H1 (cell line): ENCODE measurements around the gene CIROP. TPM values are rescaled to one million over a fixed set of nuclear protein-coding genes. Genes with fewer than 3 reads are reported as not detected.

Experiments
- CTCF ChIA-PET: fragments of 300-600 bp; sonication (Branson Sonifier 250); formaldehyde crosslinking; loops from one replicate; lab custom pipeline; 2021; ENCODE audit not compliant: partially characterized antibody; lab: Charles Lee
- POLR2A ChIA-PET: fragments of 300-600 bp; sonication (Branson Sonifier 250); formaldehyde crosslinking; loops from one replicate; lab custom pipeline; 2021; ENCODE audit warnings: inconsistent platforms; ENCODE audit not compliant: partially characterized antibody; lab: Charles Lee
- DNase-seq, 2 experiments: peaks; one replicate each; pipeline versions ENCODE4 v3.0.0 to v3.0.0-alpha.2; 2010 to 2022; ENCODE audit warnings: low spot score in 2 of 2, low read depth in 1 of 2, mixed read lengths in 1 of 2
- FAIRE-seq: peaks from 2 replicates; lab custom pipeline; 2011; peaks lifted over from hg19 to GRCh38; lab: Jason Lieb, UNC
- H2AFZ ChIP-seq: 2 replicates; pipeline ENCODE4 v1.8.1; 2012; ENCODE audit warnings: low read length, inconsistent platforms
- H2AK5ac ChIP-seq: 2 replicates; pipeline ENCODE4 v1.6.1; 2013; ENCODE audit warnings: low read depth, low read length
- H2BK120ac ChIP-seq: replicated peaks from 2 replicates; pipeline ENCODE3; 2013; ENCODE audit warnings: low read depth, low read length, inconsistent platforms
- H2BK12ac ChIP-seq: 2 replicates; pipeline ENCODE4 v1.6.1; 2013; ENCODE audit warnings: low read depth, low read length
- H2BK15ac ChIP-seq: 2 replicates; pipeline ENCODE4 v1.6.1; 2013; ENCODE audit warnings: low read length
- H2BK20ac ChIP-seq: 2 replicates; pipeline ENCODE4 v1.6.1; 2013; ENCODE audit warnings: low read length
- H2BK5ac ChIP-seq: 2 replicates; pipeline ENCODE4 v1.6.1; 2013; ENCODE audit warnings: low read depth, low read length
- H3K14ac ChIP-seq: 2 replicates; pipeline ENCODE4 v1.6.1; 2013; ENCODE audit warnings: inconsistent platforms; ENCODE audit not compliant: insufficient read length
- H3K18ac ChIP-seq: 2 replicates; pipeline ENCODE4 v1.6.1; 2013; ENCODE audit warnings: low read length; ENCODE audit errors: extremely low read depth
- H3K23ac ChIP-seq: 2 replicates; pipeline ENCODE4 v1.6.1; 2013; ENCODE audit warnings: inconsistent platforms; ENCODE audit not compliant: insufficient read length
- H3K23me2 ChIP-seq: 2 replicates; pipeline ENCODE4 v1.6.1; 2013; ENCODE audit warnings: low read depth, low read length
- H3K27ac ChIP-seq: 2 replicates; pipeline ENCODE4 v1.6.1; 2011; ENCODE audit warnings: low read depth, low read length, inconsistent platforms
- H3K27me3 ChIP-seq, 4 experiments: replicated peaks in 1 of 4; 1 replicate in 1 of 4; 2 replicates in 3 of 4; pipeline versions ENCODE4 v1.6.1 to v1.8.1; 2011 to 2013; ENCODE audit warnings: low read length in 3 of 4, mild to moderate bottlenecking in 3 of 4, inconsistent platforms in 2 of 4, mixed read lengths in 2 of 4, moderate library complexity in 1 of 4; ENCODE audit not compliant: control insufficient read depth in 3 of 4, insufficient read depth in 3 of 4; ENCODE audit errors: extremely low read depth in 1 of 4
- H3K36me3 ChIP-seq, 4 experiments: 2 replicates each; pipeline versions ENCODE4 v1.6.1 to v1.8.1; 2011 to 2013; ENCODE audit warnings: mild to moderate bottlenecking in 4 of 4, low read length in 3 of 4, moderate library complexity in 2 of 4, control low read depth in 1 of 4, inconsistent platforms in 1 of 4; ENCODE audit not compliant: insufficient read depth in 4 of 4, control insufficient read depth in 2 of 4
- H3K4ac ChIP-seq: replicated peaks from 2 replicates; pipeline ENCODE3; 2013; ENCODE audit warnings: low read length, low read depth, mixed read lengths, inconsistent platforms; ENCODE audit not compliant: insufficient read length
- H3K4me1 ChIP-seq, 4 experiments: replicated peaks in 1 of 4; 1 replicate in 1 of 4; 2 replicates in 3 of 4; pipeline versions ENCODE4 v1.6.1 to v1.8.1; 2011 to 2013; ENCODE audit warnings: low read length in 3 of 4, inconsistent platforms in 2 of 4, mixed read lengths in 1 of 4; ENCODE audit not compliant: insufficient read depth in 4 of 4, control insufficient read depth in 3 of 4
- H3K4me2 ChIP-seq, 2 experiments: 2 replicates each; pipeline versions ENCODE4 v1.6.1 to v1.8.1; 2011 to 2013; ENCODE audit warnings: low read depth in 2 of 2, low read length in 2 of 2, control low read depth in 1 of 2, inconsistent platforms in 1 of 2, mild to moderate bottlenecking in 1 of 2; ENCODE audit not compliant: insufficient read depth in 1 of 2
- H3K4me3 ChIP-seq, 4 experiments: fragments of 200-600, 300-600 bp in 1 of 4; sonication (generic), shearing (Covaris generic), sonication (Bioruptor Twin) in 1 of 4; 2 replicates each; pipeline versions ENCODE4 v1.5.1 to v1.8.1; 2011 to 2016; ENCODE audit warnings: low read length in 4 of 4, low read depth in 3 of 4, control low read depth in 2 of 4, inconsistent platforms in 2 of 4, mild to moderate bottlenecking in 2 of 4, mixed read lengths in 1 of 4, moderate library complexity in 1 of 4; ENCODE audit not compliant: insufficient read depth in 2 of 4; ENCODE audit errors: extremely low read depth in 1 of 4
- H3K56ac ChIP-seq: replicated peaks from 2 replicates; pipeline ENCODE3; 2013; ENCODE audit warnings: low read depth, mild to moderate bottlenecking, mixed read lengths, low read length, inconsistent platforms; ENCODE audit not compliant: insufficient read length
- H3K79me1 ChIP-seq: 2 replicates; pipeline ENCODE4 v1.6.1; 2013; ENCODE audit warnings: low read depth, low read length, control low read depth
- H3K79me2 ChIP-seq, 2 experiments: 2 replicates each; pipeline versions ENCODE4 v1.6.1 to v1.8.1; 2012 to 2013; ENCODE audit warnings: low read length in 2 of 2, mild to moderate bottlenecking in 2 of 2, inconsistent platforms in 1 of 2; ENCODE audit not compliant: insufficient read depth in 2 of 2, control insufficient read depth in 1 of 2
- H3K9ac ChIP-seq, 4 experiments: replicated peaks in 1 of 4; 1 replicate in 1 of 4; 2 replicates in 3 of 4; pipeline versions ENCODE4 v1.6.1 to v1.8.1; 2011 to 2013; ENCODE audit warnings: low read depth in 3 of 4, low read length in 3 of 4, control low read depth in 2 of 4, mild to moderate bottlenecking in 2 of 4, moderate library complexity in 2 of 4, inconsistent platforms in 1 of 4; ENCODE audit errors: extremely low read depth in 1 of 4
- H3K9me3 ChIP-seq, 2 experiments: 2 replicates each; pipeline versions ENCODE4 v1.6.1 to v1.8.1; 2012 to 2013; ENCODE audit warnings: mild to moderate bottlenecking in 2 of 2, moderate library complexity in 2 of 2, control low read depth in 1 of 2, inconsistent platforms in 1 of 2, low read depth in 1 of 2, low read length in 1 of 2, mixed read lengths in 1 of 2; ENCODE audit not compliant: insufficient read depth in 2 of 2
- H4K20me1 ChIP-seq, 2 experiments: replicated peaks in 1 of 2; 2 replicates each; pipeline versions ENCODE3 to v1.8.1; 2011 to 2013; ENCODE audit warnings: inconsistent platforms in 2 of 2, low read length in 2 of 2, mild to moderate bottlenecking in 1 of 2; ENCODE audit not compliant: insufficient read depth in 2 of 2, control insufficient read depth in 1 of 2
- H4K5ac ChIP-seq: 2 replicates; pipeline ENCODE4 v1.6.1; 2013; ENCODE audit warnings: low read length, low read depth, mixed read lengths, inconsistent platforms; ENCODE audit not compliant: insufficient read length
- H4K8ac ChIP-seq: 2 replicates; pipeline ENCODE4 v1.8.0; 2013; ENCODE audit warnings: mild to moderate bottlenecking, moderate library complexity, low read length, inconsistent platforms; ENCODE audit not compliant: insufficient read depth; ENCODE audit errors: extremely low read depth
- H4K91ac ChIP-seq: replicated peaks from 2 replicates; pipeline ENCODE3; 2013; ENCODE audit warnings: low read length, mixed read lengths, inconsistent platforms; ENCODE audit not compliant: insufficient read length
- whole genome bisulfite sequencing, 2 experiments: shearing (Covaris generic) in 1 of 2; methylation state at CpG; one replicate each; pipeline versions ENCODE4 v1.1.6 to v1.1.7; 2013 to 2015; ENCODE audit warnings: low lambda C conversion rate in 2 of 2, mixed read lengths in 2 of 2, inconsistent platforms in 1 of 2, low coverage in 1 of 2, missing lambda C conversion rate in 1 of 2; ENCODE audit not compliant: insufficient replicate concordance in 2 of 2, insufficient coverage in 1 of 2, insufficient read length in 1 of 2; ENCODE audit errors: extremely low coverage in 1 of 2, missing lambda C conversion rate in 1 of 2; 5-methylcytosine and 5-hydroxymethylcytosine counted together
- polyA plus RNA-seq, 7 experiments: library from polyadenylated mRNA; depleted of rRNA in 3 of 7; stranded (reverse) in 5 of 7; unstranded in 2 of 7; fragments of >200 nt in 5 of 7; fragments of 200-250 nt in 2 of 7; gene quantifications; 1 replicate in 5 of 7; 2 replicates in 1 of 7; 4 replicates in 1 of 7; pipeline versions ENCODE4 v1.2.1 to v1.2.3, GENCODE V29; 2011 to 2013; ENCODE audit warnings: missing spikeins in 2 of 7, mixed read lengths in 2 of 7
- total RNA-seq: library from RNA; stranded (reverse); fragmentation: NEBNext Ultra II Directional; extraction: Animal tissue kit (Norgen Biotek cat#: 25700); gene quantifications from 2 replicates; pipeline ENCODE4 v1.2.1, GENCODE V29; 2021

CIROP gene
- total and polyA plus RNA-seq, 2 of the 8 experiments (the other 6 are each of a cell fraction or from before 2014, with no cell fraction given), result 0.06 TPM; not detected in 1

- no peak overlapping the region for H3K23ac ChIP-seq
- no peak overlapping the region for H3K4me3 ChIP-seq
- H3K18ac ChIP-seq, result no peak overlapping the region
- FAIRE-seq (no peak), DNase-seq (no peak)
- H4K5ac ChIP-seq, result no peak overlapping the region
- peaks cover 63 to 95% (median 83%) of the 10 kb centered on the region in 4 experiments for H3K36me3 ChIP-seq
- H3K9me3 ChIP-seq, result no peaks in the 10 kb centered on the region
- no peaks in the 10 kb centered on the region; the same call in 1 of the 2 replicates for H3K23me2 ChIP-seq
- peaks cover 23 to 24% of the 10 kb centered on the region in 2 experiments for H4K20me1 ChIP-seq
- no peak overlapping the region for H3K14ac ChIP-seq
- H2AFZ ChIP-seq, result no peak overlapping the region
- H4K91ac ChIP-seq, result no peak overlapping the region
- CTCF ChIA-PET, result interaction anchor here (0.9 to 29.2 kb wide), 4 partner anchors 14 to 72 kb away, joined by 3 to 785 read pairs (median 16); partner anchors contain the start of genes AJUBA and PSMB11
- 97% methylated on average over 5 of the region's 5 CpGs; no CpG with 5 or more reads in 1 of the 2 experiments for whole genome bisulfite sequencing, 2 experiments
- peaks cover 5% of the 10 kb centered on the region for H3K79me1 ChIP-seq
- no peak overlapping the region for H3K9ac ChIP-seq
- H2BK20ac ChIP-seq, result no peak overlapping the region
- H2BK15ac ChIP-seq, result no peak overlapping the region
- H3K27me3 ChIP-seq, result no peaks in the 10 kb centered on the region
- H2AK5ac ChIP-seq, result no peak overlapping the region
- H3K79me2 ChIP-seq, result peaks cover 13 to 28% of the 10 kb centered on the region in 2 experiments; a peak in 3 of 4 replicates
- no peak overlapping the region for H2BK120ac ChIP-seq
- H2BK12ac ChIP-seq, result no peak overlapping the region
- no peak overlapping the region for H3K56ac ChIP-seq
- no peak overlapping the region for H3K4ac ChIP-seq
- POLR2A ChIA-PET, result interaction anchor here (0.8 to 1.1 kb wide), 4 partner anchors 8 to 460 kb away, joined by 3 to 7 read pairs (median 4); no protein-coding TSS in a partner anchor
- H3K27ac ChIP-seq, result no peak overlapping the region
- H4K8ac ChIP-seq, result no peak overlapping the region
- H3K4me2 ChIP-seq, result no peak overlapping the region
- peaks cover 0 to 9% (median 2%) of the 10 kb centered on the region in 4 experiments; a peak in 4 of 7 replicates for H3K4me1 ChIP-seq
- no peak overlapping the region for H2BK5ac ChIP-seq
Measured at GRCh38 chr14:23063601-23064000, 41.2 kb downstream of the CIROP start.
